ENCODE measurements around the gene KLHL26. TPM values are rescaled to one million over a fixed set of nuclear protein-coding genes. Genes with fewer than 3 reads are reported as not detected.

Gene KLHL26
- total and polyA plus RNA-seq, 9 of the 15 experiments (the other 6 are each of a cell fraction or from before 2014, with no cell fraction given) = 0.13 to 13.3 (median 1.4) TPM

DNA sequence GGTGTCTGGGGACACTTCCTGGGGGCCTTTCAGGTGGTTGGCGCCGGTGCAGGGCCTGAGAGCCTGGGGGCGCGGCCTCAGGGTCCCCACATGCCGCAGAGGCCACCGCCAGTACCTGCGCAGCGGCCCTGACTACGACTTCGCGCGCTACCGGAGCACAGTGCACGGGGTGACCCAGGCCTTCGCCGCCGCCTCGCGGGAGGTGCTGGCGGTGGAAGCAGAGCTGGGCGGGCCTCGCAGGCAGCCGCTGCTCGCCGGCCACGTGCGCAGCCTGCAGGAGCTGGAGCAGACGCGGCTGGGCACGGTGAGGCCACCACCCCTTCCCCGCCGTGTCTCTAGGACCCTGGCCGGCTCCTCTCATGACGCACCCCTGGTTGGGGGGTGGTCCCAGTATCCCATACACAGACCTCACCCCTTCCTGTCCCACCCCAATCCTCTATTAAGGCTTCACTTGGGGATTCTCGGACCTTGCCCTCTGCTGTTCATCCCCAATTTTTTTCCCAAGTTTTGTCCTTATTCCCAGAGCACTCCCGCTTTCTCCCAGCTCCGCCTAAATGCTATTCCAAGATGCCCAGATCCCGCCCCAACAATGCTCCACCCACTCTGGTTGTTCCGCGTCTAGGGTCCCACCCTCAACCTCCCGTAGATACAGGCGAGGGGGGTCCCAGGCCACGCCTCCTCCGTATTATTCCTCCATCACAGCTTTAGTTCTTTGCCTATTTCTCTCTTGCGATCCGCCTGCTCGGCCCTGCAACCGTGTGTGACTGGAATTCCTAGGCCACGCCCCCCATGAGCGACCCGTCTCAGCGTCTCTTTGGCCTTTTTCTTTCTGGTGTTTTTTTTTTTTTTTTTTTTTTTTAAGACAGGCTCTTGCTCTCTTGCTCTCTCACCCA is 47.2 kb upstream of the KLHL26 start (continued):
- TF ChIP-seq, protein P1, sequence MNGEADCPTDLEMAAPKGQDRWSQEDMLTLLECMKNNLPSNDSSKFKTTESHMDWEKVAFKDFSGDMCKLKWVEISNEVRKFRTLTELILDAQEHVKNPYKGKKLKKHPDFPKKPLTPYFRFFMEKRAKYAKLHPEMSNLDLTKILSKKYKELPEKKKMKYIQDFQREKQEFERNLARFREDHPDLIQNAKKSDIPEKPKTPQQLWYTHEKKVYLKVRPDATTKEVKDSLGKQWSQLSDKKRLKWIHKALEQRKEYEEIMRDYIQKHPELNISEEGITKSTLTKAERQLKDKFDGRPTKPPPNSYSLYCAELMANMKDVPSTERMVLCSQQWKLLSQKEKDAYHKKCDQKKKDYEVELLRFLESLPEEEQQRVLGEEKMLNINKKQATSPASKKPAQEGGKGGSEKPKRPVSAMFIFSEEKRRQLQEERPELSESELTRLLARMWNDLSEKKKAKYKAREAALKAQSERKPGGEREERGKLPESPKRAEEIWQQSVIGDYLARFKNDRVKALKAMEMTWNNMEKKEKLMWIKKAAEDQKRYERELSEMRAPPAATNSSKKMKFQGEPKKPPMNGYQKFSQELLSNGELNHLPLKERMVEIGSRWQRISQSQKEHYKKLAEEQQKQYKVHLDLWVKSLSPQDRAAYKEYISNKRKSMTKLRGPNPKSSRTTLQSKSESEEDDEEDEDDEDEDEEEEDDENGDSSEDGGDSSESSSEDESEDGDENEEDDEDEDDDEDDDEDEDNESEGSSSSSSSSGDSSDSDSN (IDR thresholded peaks at IDR 0.05; ENCODE audit: borderline replicate concordance in 1 of 2, low read depth in 2 of 2, low read length in 2 of 2) = peak; percentile 90 to 95; a peak in 3 of 4 replicates
- TF ChIP-seq MTF1 (CRISPR knock-in tag; IDR thresholded peaks at IDR 0.05; ENCODE audit: borderline replicate concordance) (no peak), CREB1 (IDR thresholded peaks at IDR 0.05) (no peak), CREB1 (CRISPR knock-in tag; IDR thresholded peaks at IDR 0.05) (peak; percentile 54; the same call in 1 of the 2 replicates), NFRKB (IDR thresholded peaks at IDR 0.05; ENCODE audit: low read depth) (0 out of 2 replicates have a peak, but pooled peaks have one; percentile 5), MYNN (IDR thresholded peaks at IDR 0.05) (no peak), MYNN (CRISPR knock-in tag; IDR thresholded peaks at IDR 0.05) (no peak), ZNF589 (CRISPR knock-in tag; IDR thresholded peaks at IDR 0.05; ENCODE audit: low read depth) (no peak), PTBP1 (IDR thresholded peaks at IDR 0.05; ENCODE audit: low read depth, low read length) (no peak), RHOXF2B (CRISPR knock-in tag; conservative IDR thresholded peaks at IDR 0.05) (no peak), RFX7 (CRISPR knock-in tag; IDR thresholded peaks at IDR 0.05) (no peak), KLF1 (tag; IDR thresholded peaks at IDR 0.05) (peak; percentile 45; the same call in 1 of the 2 replicates), ASH1L (IDR thresholded peaks at IDR 0.05; ENCODE audit: borderline replicate concordance, low read depth, partially characterized antibody) (no peak), ILK (tag; IDR thresholded peaks at IDR 0.05; ENCODE audit: borderline replicate concordance, low read depth) (no peak), GATAD2A (IDR thresholded peaks at IDR 0.05) (no peak), ETV1 (tag; conservative IDR thresholded peaks at IDR 0.05; ENCODE audit: low read depth) (0 out of 2 replicates have a peak, but pooled peaks have one; percentile 5), MAFF (IDR thresholded peaks at IDR 0.05; ENCODE audit: low read length) (no peak)
- TF ChIP-seq, protein P2, sequence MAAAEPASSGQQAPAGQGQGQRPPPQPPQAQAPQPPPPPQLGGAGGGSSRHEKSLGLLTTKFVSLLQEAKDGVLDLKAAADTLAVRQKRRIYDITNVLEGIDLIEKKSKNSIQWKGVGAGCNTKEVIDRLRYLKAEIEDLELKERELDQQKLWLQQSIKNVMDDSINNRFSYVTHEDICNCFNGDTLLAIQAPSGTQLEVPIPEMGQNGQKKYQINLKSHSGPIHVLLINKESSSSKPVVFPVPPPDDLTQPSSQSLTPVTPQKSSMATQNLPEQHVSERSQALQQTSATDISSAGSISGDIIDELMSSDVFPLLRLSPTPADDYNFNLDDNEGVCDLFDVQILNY (CRISPR knock-in tag; IDR thresholded peaks at IDR 0.05) = peak; percentile 83; the same call in 1 of the 2 replicates
- TF ChIP-seq, protein P3, sequence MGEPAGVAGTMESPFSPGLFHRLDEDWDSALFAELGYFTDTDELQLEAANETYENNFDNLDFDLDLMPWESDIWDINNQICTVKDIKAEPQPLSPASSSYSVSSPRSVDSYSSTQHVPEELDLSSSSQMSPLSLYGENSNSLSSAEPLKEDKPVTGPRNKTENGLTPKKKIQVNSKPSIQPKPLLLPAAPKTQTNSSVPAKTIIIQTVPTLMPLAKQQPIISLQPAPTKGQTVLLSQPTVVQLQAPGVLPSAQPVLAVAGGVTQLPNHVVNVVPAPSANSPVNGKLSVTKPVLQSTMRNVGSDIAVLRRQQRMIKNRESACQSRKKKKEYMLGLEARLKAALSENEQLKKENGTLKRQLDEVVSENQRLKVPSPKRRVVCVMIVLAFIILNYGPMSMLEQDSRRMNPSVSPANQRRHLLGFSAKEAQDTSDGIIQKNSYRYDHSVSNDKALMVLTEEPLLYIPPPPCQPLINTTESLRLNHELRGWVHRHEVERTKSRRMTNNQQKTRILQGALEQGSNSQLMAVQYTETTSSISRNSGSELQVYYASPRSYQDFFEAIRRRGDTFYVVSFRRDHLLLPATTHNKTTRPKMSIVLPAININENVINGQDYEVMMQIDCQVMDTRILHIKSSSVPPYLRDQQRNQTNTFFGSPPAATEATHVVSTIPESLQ (CRISPR knock-in tag; IDR thresholded peaks at IDR 0.05) = peak; percentile 90; the same call in 1 of the 2 replicates
- TF ChIP-seq, protein P4, sequence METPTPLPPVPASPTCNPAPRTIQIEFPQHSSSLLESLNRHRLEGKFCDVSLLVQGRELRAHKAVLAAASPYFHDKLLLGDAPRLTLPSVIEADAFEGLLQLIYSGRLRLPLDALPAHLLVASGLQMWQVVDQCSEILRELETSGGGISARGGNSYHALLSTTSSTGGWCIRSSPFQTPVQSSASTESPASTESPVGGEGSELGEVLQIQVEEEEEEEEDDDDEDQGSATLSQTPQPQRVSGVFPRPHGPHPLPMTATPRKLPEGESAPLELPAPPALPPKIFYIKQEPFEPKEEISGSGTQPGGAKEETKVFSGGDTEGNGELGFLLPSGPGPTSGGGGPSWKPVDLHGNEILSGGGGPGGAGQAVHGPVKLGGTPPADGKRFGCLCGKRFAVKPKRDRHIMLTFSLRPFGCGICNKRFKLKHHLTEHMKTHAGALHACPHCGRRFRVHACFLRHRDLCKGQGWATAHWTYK (CRISPR knock-in tag; IDR thresholded peaks at IDR 0.05) = no peak
- TF ChIP-seq, protein P5, sequence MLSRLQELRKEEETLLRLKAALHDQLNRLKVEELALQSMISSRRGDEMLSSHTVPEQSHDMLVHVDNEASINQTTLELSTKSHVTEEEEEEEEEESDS (CRISPR knock-in tag; IDR thresholded peaks at IDR 0.05) = no peak
